ENCODE data around the gene PLXNA2.

- TF ChIP-seq CTCF (IDR thresholded peaks at IDR 0.05; ENCODE audit: insufficient read depth, low read depth, low read length) (no peak), EZH2 (IDR thresholded peaks at IDR 0.05; ENCODE audit: insufficient read depth, low read length) (no peak)
Measured at GRCh38 chr1:208069317-208069716, 174.9 kb downstream of the PLXNA2 start.

Data from astrocyte (in vitro differentiated cells and primary cell).